Endodermal cell (in vitro differentiated cells): ENCODE data around the gene GRIP2. TPM values are rescaled to one million over a fixed set of nuclear protein-coding genes. Genes with fewer than 3 reads are reported as not detected.
A peak's percentile ranks its signal among the peaks of the same experiment; 100 is the strongest.

Experiments used
- DNase-seq: peaks from one replicate; pipeline ENCODE4 v3.0.0-alpha.2; 2017
- H3K27ac ChIP-seq: 2 replicates; pipeline ENCODE4 v1.5.1; 2013; ENCODE audit warnings: mild to moderate bottlenecking, low read depth, low read length, moderate library complexity
- H3K27me3 ChIP-seq: 2 replicates; pipeline ENCODE4 v1.6.1; 2013; ENCODE audit warnings: mild to moderate bottlenecking, low read length, moderate library complexity; ENCODE audit not compliant: insufficient read depth, control insufficient read depth, poor library complexity, severe bottlenecking
- H3K36me3 ChIP-seq: 2 replicates; pipeline ENCODE4 v1.7.0; 2013; ENCODE audit warnings: mild to moderate bottlenecking, low read length, moderate library complexity; ENCODE audit not compliant: control insufficient read depth, insufficient read depth
- H3K4me1 ChIP-seq: one replicate; pipeline ENCODE4 v1.7.0; 2013; ENCODE audit warnings: low read length; ENCODE audit not compliant: control insufficient read depth, insufficient read depth
- H3K4me3 ChIP-seq: 2 replicates; pipeline ENCODE4 v1.5.1; 2013; ENCODE audit warnings: mild to moderate bottlenecking, low read length, moderate library complexity
- H3K9ac ChIP-seq: 2 replicates; pipeline ENCODE4 v1.6.1; 2013; ENCODE audit warnings: mild to moderate bottlenecking, low read length, moderate library complexity; ENCODE audit not compliant: poor library complexity, severe bottlenecking; ENCODE audit errors: extremely low read depth
- H3K9me3 ChIP-seq: 2 replicates; pipeline ENCODE4 v1.6.1; 2013; ENCODE audit warnings: mild to moderate bottlenecking, low read length, moderate library complexity; ENCODE audit not compliant: control insufficient read depth
- H3K27ac Mint-ChIP-seq: 2 replicates; pipeline ENCODE4 v1.8.0; 2020; ENCODE audit warnings: mixed read lengths
- H3K27me3 Mint-ChIP-seq: 2 replicates; pipeline ENCODE4 v1.8.0; 2021; ENCODE audit warnings: mild to moderate bottlenecking, mixed read lengths; ENCODE audit not compliant: insufficient read depth
- H3K36me3 Mint-ChIP-seq: 2 replicates; pipeline ENCODE4 v1.8.0; 2020; ENCODE audit warnings: low read depth, mixed read lengths
- H3K4me1 Mint-ChIP-seq: 2 replicates; pipeline ENCODE4 v1.8.0; 2020; ENCODE audit warnings: mixed read lengths
- H3K4me3 Mint-ChIP-seq: 2 replicates; pipeline ENCODE4 v1.8.0; 2020; ENCODE audit warnings: mild to moderate bottlenecking, moderate library complexity, mixed read lengths
- H3K9me3 Mint-ChIP-seq: 2 replicates; pipeline ENCODE4 v1.8.0; 2020; ENCODE audit warnings: mild to moderate bottlenecking, mixed read lengths
- WGBS, 2 experiments: methylation state at CpG; one replicate each; pipeline versions ENCODE4 v1.1.5 to v1.1.7; 2013; ENCODE audit warnings: missing lambda C conversion rate in 2 of 2, mixed read lengths in 1 of 2; ENCODE audit not compliant: insufficient coverage in 1 of 2, insufficient read length in 1 of 2; 5-methylcytosine and 5-hydroxymethylcytosine counted together
- total RNA-seq, 2 donors: library from RNA; stranded (reverse); fragmentation: NEBNext Ultra II Directional in 1 of 2; extraction: Animal tissue kit (Norgen Biotek cat#: 25700) in 1 of 2; gene quantifications; 2 replicates in 1 of 2; 3 replicates in 1 of 2; pipeline ENCODE4 v1.2.1, GENCODE V29; 2021
- TF ChIP-seq, protein P1 (sequence below): fragments of 200-600 bp; sonication (generic); conservative IDR thresholded peaks from 2 replicates; pipeline ENCODE4 v1.5.0; 2021; ENCODE audit warnings: antibody characterized with exemption, mild to moderate bottlenecking

Gene GRIP2
- total RNA-seq, 2 donors from 2014 or later, result 2.0 to 2.2 TPM

DNA sequence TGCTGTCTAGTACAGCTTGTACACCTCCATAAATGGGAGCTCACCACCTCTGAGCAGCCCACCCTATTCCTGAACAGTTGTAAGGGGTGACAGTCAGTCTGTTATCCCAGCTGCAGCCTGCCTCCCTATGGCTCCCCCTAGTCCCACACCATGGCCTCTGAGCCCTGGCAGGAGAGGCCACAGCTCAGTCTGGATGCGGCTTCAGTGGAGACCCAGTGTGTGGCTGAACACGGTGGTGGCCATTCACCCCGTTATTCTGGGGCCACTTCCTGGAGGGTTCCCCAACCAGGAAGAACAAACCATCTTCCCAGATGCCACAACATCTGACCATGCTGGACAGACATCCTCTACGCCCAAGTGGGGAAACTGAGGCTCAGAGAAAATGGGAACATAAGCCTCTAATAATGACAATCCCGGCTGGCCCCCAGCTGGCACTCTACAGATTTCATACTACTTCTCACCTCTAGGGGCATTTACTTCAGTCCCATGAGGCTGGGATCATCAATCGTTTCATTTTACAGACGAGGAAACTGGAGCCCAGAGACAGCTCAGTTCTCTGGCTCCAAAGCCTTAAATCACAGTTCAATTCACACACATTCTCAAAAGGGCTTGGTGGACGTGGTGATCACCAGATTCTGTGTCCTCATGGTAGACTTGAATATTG lies 9.2 kb upstream of the GRIP2 start:
- no peaks in the 10 kb centered on the region for H3K27me3 Mint-ChIP-seq
- Histone ChIP-seq H3K9me3 (no peaks in the 10 kb centered on the region), H3K36me3 (no peaks in the 10 kb centered on the region), H3K4me3 (no peak overlapping the region), H3K9ac (no peak overlapping the region), H3K27me3 (peaks cover 9% of the 10 kb centered on the region), H3K4me1 (no peaks in the 10 kb centered on the region), H3K27ac (no peak overlapping the region)
- H3K9me3 Mint-ChIP-seq, result no peaks in the 10 kb centered on the region
- no peak for DNase-seq
- H3K27ac Mint-ChIP-seq, result no peak overlapping the region
- TF ChIP-seq, protein P1, sequence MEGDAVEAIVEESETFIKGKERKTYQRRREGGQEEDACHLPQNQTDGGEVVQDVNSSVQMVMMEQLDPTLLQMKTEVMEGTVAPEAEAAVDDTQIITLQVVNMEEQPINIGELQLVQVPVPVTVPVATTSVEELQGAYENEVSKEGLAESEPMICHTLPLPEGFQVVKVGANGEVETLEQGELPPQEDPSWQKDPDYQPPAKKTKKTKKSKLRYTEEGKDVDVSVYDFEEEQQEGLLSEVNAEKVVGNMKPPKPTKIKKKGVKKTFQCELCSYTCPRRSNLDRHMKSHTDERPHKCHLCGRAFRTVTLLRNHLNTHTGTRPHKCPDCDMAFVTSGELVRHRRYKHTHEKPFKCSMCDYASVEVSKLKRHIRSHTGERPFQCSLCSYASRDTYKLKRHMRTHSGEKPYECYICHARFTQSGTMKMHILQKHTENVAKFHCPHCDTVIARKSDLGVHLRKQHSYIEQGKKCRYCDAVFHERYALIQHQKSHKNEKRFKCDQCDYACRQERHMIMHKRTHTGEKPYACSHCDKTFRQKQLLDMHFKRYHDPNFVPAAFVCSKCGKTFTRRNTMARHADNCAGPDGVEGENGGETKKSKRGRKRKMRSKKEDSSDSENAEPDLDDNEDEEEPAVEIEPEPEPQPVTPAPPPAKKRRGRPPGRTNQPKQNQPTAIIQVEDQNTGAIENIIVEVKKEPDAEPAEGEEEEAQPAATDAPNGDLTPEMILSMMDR, result peak; percentile 62
- 76 to 78% methylated on average over 4 to 8 of the region's 8 CpGs for WGBS, 2 experiments
- no peaks in the 10 kb centered on the region for H3K4me1 Mint-ChIP-seq
- no peaks in the 10 kb centered on the region for H3K36me3 Mint-ChIP-seq
- H3K4me3 Mint-ChIP-seq, result no peak overlapping the region

DNA sequence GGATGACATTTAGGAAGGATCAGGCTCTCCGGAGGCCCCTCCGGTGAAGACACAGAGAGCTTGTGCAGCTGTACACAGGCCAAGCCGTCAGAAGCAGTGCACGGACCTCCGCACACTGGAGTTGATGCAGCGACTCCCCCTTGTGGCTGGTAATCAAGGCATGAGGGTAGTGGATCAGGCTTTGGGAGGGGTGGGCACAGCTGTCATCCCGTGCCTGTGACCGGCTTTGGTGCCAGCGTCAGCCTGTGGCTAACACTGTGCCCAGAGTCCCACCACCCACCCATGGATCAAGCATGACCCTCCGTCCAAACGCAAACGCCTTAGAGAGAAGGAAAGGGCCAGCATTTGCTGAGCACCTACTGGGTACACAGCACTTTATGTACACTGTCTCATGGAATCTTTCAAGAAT lies 8.2 kb upstream of the GRIP2 start:
- no peak overlapping the region for H3K27ac Mint-ChIP-seq
- no peaks in the 10 kb centered on the region for H3K9me3 Mint-ChIP-seq
- Histone ChIP-seq H3K4me1 (no peaks in the 10 kb centered on the region), H3K9me3 (no peaks in the 10 kb centered on the region), H3K36me3 (no peaks in the 10 kb centered on the region), H3K4me3 (no peak overlapping the region), H3K9ac (no peak overlapping the region), H3K27me3 (peaks cover 9% of the 10 kb centered on the region), H3K27ac (no peak overlapping the region)
- H3K27me3 Mint-ChIP-seq, result no peaks in the 10 kb centered on the region
- no peak overlapping the region for H3K4me3 Mint-ChIP-seq
- H3K4me1 Mint-ChIP-seq, result no peaks in the 10 kb centered on the region
- DNase-seq, result peak; percentile 87
- TF ChIP-seq, protein P1, result peak; percentile 83
- 14 to 32% methylated on average over 8 to 12 of the region's 12 CpGs for WGBS, 2 experiments
- H3K36me3 Mint-ChIP-seq, result no peaks in the 10 kb centered on the region

DNA sequence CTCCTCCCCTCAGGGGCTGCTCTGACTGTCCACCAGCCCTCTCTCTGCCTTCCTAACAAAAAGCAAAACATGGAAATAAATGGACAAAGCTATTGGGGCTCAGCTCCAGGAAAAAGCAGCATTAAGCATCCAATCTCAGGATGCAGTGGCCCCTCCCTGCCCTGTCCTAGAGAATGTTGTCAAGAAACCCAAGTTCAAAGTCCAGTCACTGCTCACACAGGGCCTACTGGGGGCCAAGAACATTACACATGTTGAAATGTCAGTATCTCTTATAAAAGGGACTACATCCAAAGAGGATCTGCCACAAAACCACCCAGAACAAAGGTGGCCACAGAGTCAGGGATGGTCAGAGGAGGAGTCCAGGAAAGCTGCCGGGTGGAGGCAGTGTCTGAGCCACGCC lies 7.6 kb upstream of the GRIP2 start:
- H3K27me3 ChIP-seq, result peaks cover 9% of the 10 kb centered on the region

More for the DNA sequence above, 7.6 kb upstream of the GRIP2 start:
- Histone ChIP-seq H3K27ac (no peak overlapping the region), H3K9ac (no peak overlapping the region), H3K4me3 (no peak overlapping the region), H3K36me3 (no peaks in the 10 kb centered on the region), H3K4me1 (no peaks in the 10 kb centered on the region), H3K9me3 (no peaks in the 10 kb centered on the region)
- Mint-ChIP-seq H3K4me1 (no peaks in the 10 kb centered on the region), H3K36me3 (no peaks in the 10 kb centered on the region), H3K27me3 (no peaks in the 10 kb centered on the region), H3K27ac (no peak overlapping the region), H3K4me3 (no peak overlapping the region), H3K9me3 (no peaks in the 10 kb centered on the region)
- no peak for DNase-seq
- WGBS, 2 experiments, result 80 to 86% methylated on average over 1 to 2 of the region's 2 CpGs
- TF ChIP-seq, protein P1, result no peak
